ENCODE results near the gene NADSYN1. TPM values are rescaled to one million over a fixed set of nuclear protein-coding genes. Genes with fewer than 3 reads are reported as not detected.

Gene NADSYN1
- total RNA-seq, 1 donor from 2014 or later: 87.9 TPM

- Mint-ChIP-seq H3K27me3 (ENCODE audit: low read depth, unreplicated experiment) (no peaks in the 10 kb centered on the region), H3K4me1 (ENCODE audit: low read depth, unreplicated experiment) (peaks cover 10% of the 10 kb centered on the region), H3K9me3 (ENCODE audit: unreplicated experiment) (no peaks in the 10 kb centered on the region), H3K36me3 (ENCODE audit: low read depth, unreplicated experiment) (peaks cover 19% of the 10 kb centered on the region), H3K4me3 (ENCODE audit: unreplicated experiment) (peak overlapping the region; percentile 94), H3K27ac (ENCODE audit: unreplicated experiment) (peak overlapping the region; percentile 26)
- H2AFZ ChIP-seq (ENCODE audit: low read depth, low read length): no peak overlapping the region
- no peak overlapping the region for H3K9ac ChIP-seq (ENCODE audit: low read length)
- H3K4me3 ChIP-seq (ENCODE audit: insufficient read depth, low read depth, low read length): no peak overlapping the region
- H4K20me1 ChIP-seq (ENCODE audit: insufficient read depth, low read length): peaks cover 46% of the 10 kb centered on the region
- no peak overlapping the region for H3K27ac ChIP-seq (ENCODE audit: low read depth, low read length)
- H3K79me2 ChIP-seq (ENCODE audit: insufficient read depth, low read length): peaks cover 21% of the 10 kb centered on the region
- peaks cover 12% of the 10 kb centered on the region for H3K4me1 ChIP-seq (ENCODE audit: insufficient read depth, low read length)
- H3K9me3 ChIP-seq (ENCODE audit: insufficient read depth, low read depth, low read length): no peaks in the 10 kb centered on the region
- H3K27me3 ChIP-seq (ENCODE audit: insufficient read depth, low read length): no peaks in the 10 kb centered on the region
- FAIRE-seq (no peak), DNase-seq (ENCODE audit: low read depth) (no peak)
- peaks cover 24% of the 10 kb centered on the region for H3K36me3 ChIP-seq (ENCODE audit: insufficient read depth, low read length)
- no peak overlapping the region for H3K4me2 ChIP-seq (ENCODE audit: low read length)
- TF ChIP-seq CTCF (IDR thresholded peaks at IDR 0.05; ENCODE audit: insufficient read depth, low read depth, low read length): no peak
- no peak for TF ChIP-seq EZH2 (IDR thresholded peaks at IDR 0.05; ENCODE audit: insufficient read depth, low read length)
These were observed 1.6 kb downstream of the NADSYN1 start for GRCh38 chr11:71454470-71455113.

GRCh38 chr11:71456294-71456693 is 3.3 kb downstream of the NADSYN1 start:
- no peak overlapping the region for H3K27ac ChIP-seq (ENCODE audit: low read depth, low read length)
- no peak overlapping the region for H3K4me3 ChIP-seq (ENCODE audit: insufficient read depth, low read depth, low read length)
- no peak overlapping the region for H3K4me2 ChIP-seq (ENCODE audit: low read length)
- peaks cover 30% of the 10 kb centered on the region for H3K36me3 ChIP-seq (ENCODE audit: insufficient read depth, low read length)
- FAIRE-seq (no peak), DNase-seq (ENCODE audit: low read depth) (no peak)
- peaks cover 10% of the 10 kb centered on the region for H3K4me1 Mint-ChIP-seq (ENCODE audit: low read depth, unreplicated experiment)
- H3K27ac Mint-ChIP-seq (ENCODE audit: unreplicated experiment): no peak overlapping the region
- H3K27me3 Mint-ChIP-seq (ENCODE audit: low read depth, unreplicated experiment): no peaks in the 10 kb centered on the region
- no peaks in the 10 kb centered on the region for H3K9me3 Mint-ChIP-seq (ENCODE audit: unreplicated experiment)
- peaks cover 20% of the 10 kb centered on the region for H3K79me2 ChIP-seq (ENCODE audit: insufficient read depth, low read length)
- peaks cover 28% of the 10 kb centered on the region for H3K36me3 Mint-ChIP-seq (ENCODE audit: low read depth, unreplicated experiment)
- no peak overlapping the region for H3K4me3 Mint-ChIP-seq (ENCODE audit: unreplicated experiment)
- TF ChIP-seq EZH2 (IDR thresholded peaks at IDR 0.05; ENCODE audit: insufficient read depth, low read length) (no peak), CTCF (IDR thresholded peaks at IDR 0.05; ENCODE audit: insufficient read depth, low read depth, low read length) (no peak)
- H2AFZ ChIP-seq (ENCODE audit: low read depth, low read length): no peak overlapping the region
- peaks cover 47% of the 10 kb centered on the region for H4K20me1 ChIP-seq (ENCODE audit: insufficient read depth, low read length)
- peaks cover 11% of the 10 kb centered on the region for H3K4me1 ChIP-seq (ENCODE audit: insufficient read depth, low read length)
- no peaks in the 10 kb centered on the region for H3K27me3 ChIP-seq (ENCODE audit: insufficient read depth, low read length)
- H3K9me3 ChIP-seq (ENCODE audit: insufficient read depth, low read depth, low read length): no peaks in the 10 kb centered on the region
- H3K9ac ChIP-seq (ENCODE audit: low read length): no peak overlapping the region

GRCh38 chr11:71456831-71457230 is 3.8 kb downstream of the NADSYN1 start:
- peaks cover 28% of the 10 kb centered on the region for H3K36me3 Mint-ChIP-seq (ENCODE audit: low read depth, unreplicated experiment)
- TF ChIP-seq CTCF (IDR thresholded peaks at IDR 0.05; ENCODE audit: insufficient read depth, low read depth, low read length) (no peak), EZH2 (IDR thresholded peaks at IDR 0.05; ENCODE audit: insufficient read depth, low read length) (no peak)

More at GRCh38 chr11:71456831-71457230, 3.8 kb downstream of the NADSYN1 start:
- H3K4me3 Mint-ChIP-seq (ENCODE audit: unreplicated experiment): no peak overlapping the region
- peaks cover 43% of the 10 kb centered on the region for H4K20me1 ChIP-seq (ENCODE audit: insufficient read depth, low read length)
- no peak overlapping the region for H3K27ac Mint-ChIP-seq (ENCODE audit: unreplicated experiment)
- peaks cover 11% of the 10 kb centered on the region for H3K4me1 ChIP-seq (ENCODE audit: insufficient read depth, low read length)
- H3K27ac ChIP-seq (ENCODE audit: low read depth, low read length): no peak overlapping the region
- no peak overlapping the region for H3K4me2 ChIP-seq (ENCODE audit: low read length)
- no peaks in the 10 kb centered on the region for H3K9me3 Mint-ChIP-seq (ENCODE audit: unreplicated experiment)
- peaks cover 30% of the 10 kb centered on the region for H3K36me3 ChIP-seq (ENCODE audit: insufficient read depth, low read length)
- DNase-seq (ENCODE audit: low read depth) (no peak), FAIRE-seq (no peak)
- H3K27me3 ChIP-seq (ENCODE audit: insufficient read depth, low read length): no peaks in the 10 kb centered on the region
- no peak overlapping the region for H2AFZ ChIP-seq (ENCODE audit: low read depth, low read length)
- H3K27me3 Mint-ChIP-seq (ENCODE audit: low read depth, unreplicated experiment): no peaks in the 10 kb centered on the region
- peaks cover 20% of the 10 kb centered on the region for H3K79me2 ChIP-seq (ENCODE audit: insufficient read depth, low read length)
- no peak overlapping the region for H3K9ac ChIP-seq (ENCODE audit: low read length)
- H3K9me3 ChIP-seq (ENCODE audit: insufficient read depth, low read depth, low read length): no peaks in the 10 kb centered on the region
- H3K4me3 ChIP-seq (ENCODE audit: insufficient read depth, low read depth, low read length): no peak overlapping the region
- H3K4me1 Mint-ChIP-seq (ENCODE audit: low read depth, unreplicated experiment): peaks cover 9% of the 10 kb centered on the region

Data from astrocyte (in vitro differentiated cells and primary cell).